GM12878 (cell line): ENCODE data around the gene ANKIB1. TPM values are rescaled to one million over a fixed set of nuclear protein-coding genes. Genes with fewer than 3 reads are reported as not detected.

Experiments
- ATAC-seq: fragments of 200-7000 bp; cut with Tn5 transposase; 3 replicates; pipeline ENCODE4 v1.9.1; 2020; ENCODE audit warnings: mild to moderate bottlenecking, moderate library complexity
- BruUV-seq: library from RNA; stranded (reverse); fragments of 400-500 nt; replicated peaks from 2 replicates; lab custom pipeline; 2021; lab: Mats Ljungman, UMichigan
- CTCF ChIA-PET: fragments of 300-600 bp; sonication (Branson Sonifier 250); formaldehyde crosslinking; extraction: SDS; loops from one replicate; lab custom pipeline; 2021; ENCODE audit warnings: inconsistent platforms; lab: Yijun Ruan, JAX
- POLR2A ChIA-PET: fragments of 350-600 bp; formaldehyde crosslinking; extraction: SDS; loops from one replicate; lab custom pipeline; 2021; ENCODE audit warnings: inconsistent platforms; lab: Charles Lee
- RAD21 ChIA-PET: fragments of 300-600 bp; sonication (Branson Sonifier 250); formaldehyde crosslinking; loops from one replicate; lab custom pipeline; 2023; ENCODE audit warnings: antibody characterized with exemption; ENCODE audit not compliant: unreplicated experiment; lab: Charles Lee
- SMC1A ChIA-PET: fragments of 300-600 bp; sonication (Branson Sonifier 250); formaldehyde crosslinking; loops from one replicate; lab custom pipeline; 2023; ENCODE audit not compliant: unreplicated experiment, uncharacterized antibody; lab: Charles Lee
- DNase-seq: peaks from one replicate; pipeline ENCODE4 v3.0.0-alpha.2; 2011; ENCODE audit warnings: low read depth, low spot score
- FAIRE-seq: peaks from 3 replicates; lab custom pipeline; 2011; peaks lifted over from hg19 to GRCh38; lab: Jason Lieb, UNC
- H2AFZ ChIP-seq: 2 replicates; pipeline ENCODE4 v1.6.0; 2011; ENCODE audit warnings: low read depth, low read length, control low read depth; ENCODE audit not compliant: control insufficient read depth
- H3K27ac ChIP-seq: 2 replicates; pipeline ENCODE4 v1.5.1; 2011; ENCODE audit warnings: control low read depth; ENCODE audit not compliant: control insufficient read depth, insufficient read depth
- H3K27me3 ChIP-seq, 2 experiments: replicated peaks in 1 of 2; 2 replicates each; pipeline versions ENCODE4 v1.6.0 to v1.6.1; 2011; ENCODE audit warnings: low read length in 1 of 2; ENCODE audit not compliant: control insufficient read depth in 2 of 2, insufficient read depth in 2 of 2
- H3K36me3 ChIP-seq, 2 experiments: 2 replicates each; pipeline ENCODE4 v1.5.1; 2011; ENCODE audit warnings: low read length in 1 of 2; ENCODE audit not compliant: control insufficient read depth in 2 of 2, insufficient read depth in 2 of 2
- H3K4me1 ChIP-seq: 2 replicates; pipeline ENCODE4 v1.6.1; 2011; ENCODE audit warnings: mild to moderate bottlenecking, low read length, moderate library complexity, mixed read lengths; ENCODE audit not compliant: control insufficient read depth, insufficient read depth
- H3K4me2 ChIP-seq: 2 replicates; pipeline ENCODE4 v1.6.0; 2011; ENCODE audit warnings: control low read depth; ENCODE audit not compliant: control insufficient read depth, insufficient read depth
- H3K4me3 ChIP-seq: fragments of 200-600 bp; sonication (generic); 2 replicates; pipeline ENCODE4 v1.5.1; 2016
- H3K79me2 ChIP-seq: 2 replicates; pipeline ENCODE4 v1.6.0; 2011; ENCODE audit warnings: low read length; ENCODE audit not compliant: control insufficient read depth, insufficient read depth
- H3K9ac ChIP-seq: 2 replicates; pipeline ENCODE4 v1.8.0; 2011; ENCODE audit warnings: low read length, control low read depth, mixed read lengths; ENCODE audit not compliant: control insufficient read depth, insufficient read depth
- H3K9me3 ChIP-seq: replicated peaks from 3 replicates; pipeline ENCODE4 v1.5.1; 2011; ENCODE audit warnings: mild to moderate bottlenecking, low read length; ENCODE audit not compliant: control insufficient read depth, insufficient read depth
- H4K20me1 ChIP-seq: 2 replicates; pipeline ENCODE4 v1.6.0; 2011; ENCODE audit not compliant: control insufficient read depth, insufficient read depth
- CBFB ChIP-seq: IDR thresholded peaks from 2 replicates; pipeline ENCODE4 v1.6.1; 2016; ENCODE audit warnings: antibody characterized with exemption, low read depth
- CHD4 ChIP-seq: fragments of 200-600 bp; sonication (generic); IDR thresholded peaks from 2 replicates; pipeline ENCODE4 v1.6.1; 2016; ENCODE audit warnings: mild to moderate bottlenecking
- EP300 ChIP-seq, 2 experiments: fragments of 150-350 bp in 1 of 2; IDR thresholded peaks; 2 replicates each; pipeline ENCODE4 v1.6.1; 2011 to 2012; ENCODE audit warnings: low read depth in 2 of 2, low read length in 2 of 2, borderline replicate concordance in 1 of 2, improper control_type of control experiment in 1 of 2, inconsistent platforms in 1 of 2; ENCODE audit not compliant: control insufficient read depth in 1 of 2
- ETV6 ChIP-seq, 2 experiments: fragments of 450-650 bp in 1 of 2; IDR thresholded peaks in 1 of 2; conservative IDR thresholded peaks in 1 of 2; 2 replicates each; pipeline ENCODE4 v1.6.1; 2014; ENCODE audit warnings: antibody characterized with exemption in 1 of 2, borderline replicate concordance in 1 of 2, low read depth in 1 of 2, mild to moderate bottlenecking in 1 of 2, moderate library complexity in 1 of 2
- FOXM1 ChIP-seq: IDR thresholded peaks from 2 replicates; pipeline ENCODE4 v1.6.1; 2012; ENCODE audit warnings: low read depth, mild to moderate bottlenecking, inconsistent platforms, low read length, moderate library complexity
- MLLT1 ChIP-seq: fragments of 450-650 bp; IDR thresholded peaks from 2 replicates; pipeline ENCODE4 v1.6.1; 2016; ENCODE audit warnings: mild to moderate bottlenecking
- POLR2AphosphoS5 ChIP-seq: IDR thresholded peaks from 2 replicates; pipeline ENCODE4 v1.6.1; 2011; ENCODE audit warnings: mild to moderate bottlenecking, low read length, inconsistent platforms
- SMAD5 ChIP-seq: IDR thresholded peaks from 2 replicates; pipeline ENCODE4 v1.6.1; 2016; ENCODE audit warnings: antibody characterized with exemption, low read depth
- TCF12 ChIP-seq: IDR thresholded peaks from 2 replicates; pipeline ENCODE4 v1.6.1; 2011; ENCODE audit warnings: low read depth, mild to moderate bottlenecking, low read length
- WGBS: methylation state at CpG from one replicate; pipeline ENCODE4 v1.1.6; 2016; ENCODE audit warnings: low lambda C conversion rate; ENCODE audit not compliant: insufficient replicate concordance, insufficient coverage; ENCODE audit errors: missing lambda C conversion rate; 5-methylcytosine and 5-hydroxymethylcytosine counted together
- in situ Hi-C: fragments of 300-500 bp; cut with MboI; formaldehyde crosslinking; loops from 9 replicates; pipeline ENCODE4 v1.14.3; 2018; ENCODE audit warnings: mixed read lengths
- intact Hi-C: fragments of 100-400 bp; cut with micrococcal nuclease; formaldehyde crosslinking; loops from one replicate; pipeline ENCODE4 v1.14.2; 2022; ENCODE audit not compliant: unreplicated experiment
- polyA plus RNA-seq, 11 experiments: library from polyadenylated mRNA; depleted of rRNA in 4 of 11; unstranded in 6 of 11; stranded (reverse) in 5 of 11; fragments of >200 nt; fragmentation: Nextera tagmentation in 4 of 11; fragmentation: Illumina TruSeq in 1 of 11; extraction: Ambion mirVana in 4 of 11; extraction: Trizol in 1 of 11; gene quantifications; 1 replicate in 1 of 11; 2 replicates in 10 of 11; pipeline versions ENCODE4 v1.2.1 to v1.2.3, GENCODE V29; 2011 to 2016; ENCODE audit warnings: inconsistent platforms in 2 of 11, missing spikeins in 2 of 11, low read depth in 1 of 11
- total RNA-seq, 4 experiments: library from RNA; depleted of rRNA in 3 of 4; stranded (reverse); fragments of >200 nt in 3 of 4; fragmentation: Illumina TruSeq in 1 of 4; extraction: Trizol in 1 of 4; gene quantifications; 2 replicates each; pipeline versions ENCODE4 v1.2.1 to v1.2.3, GENCODE V29; 2013 to 2021

Gene ANKIB1
- total and polyA plus RNA-seq, 10 of the 15 experiments (the other 5 are each of a cell fraction or from before 2014, with no cell fraction given): 9.0 to 54.0 (median 21.9) TPM

GRCh38 chr7:92266415-92267241 lies 20.9 kb downstream of the ANKIB1 start (continued):
- TF ChIP-seq EP300 (IDR thresholded peaks at IDR 0.05; ENCODE audit: borderline replicate concordance in 1 of 2, control insufficient read depth in 1 of 2, low read depth in 2 of 2, low read length in 2 of 2) (no peak), FOXM1 (no peak), CBFB (no peak), SMAD5 (no peak), ETV6 (conservative IDR thresholded peaks at IDR 0.05 in 1 of 2, IDR thresholded peaks at IDR 0.05 in 1 of 2; ENCODE audit: borderline replicate concordance in 1 of 2, low read depth in 1 of 2) (no peak)
- TF ChIP-seq, all 136 proteins: peak for 0

GRCh38 chr7:92268921-92269320 lies 23.1 kb downstream of the ANKIB1 start:
- BruUV-seq: no TSS peak
- RAD21 ChIA-PET: no interaction called here

More at GRCh38 chr7:92268921-92269320, 23.1 kb downstream of the ANKIB1 start:
- POLR2A ChIA-PET: no interaction called here
- H3K4me1 ChIP-seq: no peaks in the 10 kb centered on the region
- H3K9me3 ChIP-seq: no peaks in the 10 kb centered on the region
- no peak overlapping the region for H3K27ac ChIP-seq
- no peaks in the 10 kb centered on the region for H4K20me1 ChIP-seq
- in situ Hi-C loops (no loop called here), intact Hi-C loops (no loop called here)
- H3K4me2 ChIP-seq: no peak overlapping the region
- CTCF ChIA-PET: interaction anchor here (1.0 kb wide), 1 partner anchor 10 kb away, joined by 3 read pairs; no protein-coding TSS in a partner anchor
- H3K9ac ChIP-seq: no peak overlapping the region
- no peak overlapping the region for H2AFZ ChIP-seq
- H3K27me3 ChIP-seq: no peaks in the 10 kb centered on the region
- no peak overlapping the region for H3K4me3 ChIP-seq
- DNase-seq: no peak
- TF ChIP-seq CHD4 (no peak), POLR2AphosphoS5 (no peak), MLLT1 (no peak), TCF12 (no peak)
- TF ChIP-seq, all 136 proteins: peak for 0
- WGBS: 92% methylated on average over 1 of the region's 1 CpG
- FAIRE-seq: no peak
- Histone ChIP-seq H3K79me2 (peaks cover 8% of the 10 kb centered on the region), H3K36me3 (no peaks in the 10 kb centered on the region)
- no peak for ATAC-seq
- SMC1A ChIA-PET: interaction anchor here (1.2 kb wide), 1 partner anchor 29 kb away, joined by 3 read pairs; no protein-coding TSS in a partner anchor
